HFFc6 (cell line): ENCODE data around the gene SLAIN2. TPM values are rescaled to one million over a fixed set of nuclear protein-coding genes. Genes with fewer than 3 reads are reported as not detected.

Source experiments
- DNase-seq: peaks from one replicate; pipeline ENCODE4 v3.0.0-alpha.2; 2018
- H3K27ac Mint-ChIP-seq: 2 replicates; pipeline ENCODE4 v1.8.0; 2020; ENCODE audit warnings: mild to moderate bottlenecking, mixed read lengths
- H3K27me3 Mint-ChIP-seq: 2 replicates; pipeline ENCODE4 v1.8.0; 2021; ENCODE audit warnings: mild to moderate bottlenecking, moderate library complexity, mixed read lengths; ENCODE audit not compliant: insufficient read depth
- H3K36me3 Mint-ChIP-seq: 2 replicates; pipeline ENCODE4 v1.8.0; 2021; ENCODE audit warnings: low read depth, mixed read lengths
- H3K4me1 Mint-ChIP-seq: 2 replicates; pipeline ENCODE4 v1.8.0; 2020; ENCODE audit warnings: low read depth, mixed read lengths
- H3K4me3 Mint-ChIP-seq: 2 replicates; pipeline ENCODE4 v1.8.0; 2020; ENCODE audit warnings: mild to moderate bottlenecking, moderate library complexity, mixed read lengths
- H3K9me3 Mint-ChIP-seq: 2 replicates; pipeline ENCODE4 v1.8.0; 2020; ENCODE audit warnings: mild to moderate bottlenecking, mixed read lengths
- CTCF ChIP-seq: fragments of 200-600 bp; sonication (generic); IDR thresholded peaks from 2 replicates; pipeline ENCODE4 v1.5.0; 2021; ENCODE audit warnings: antibody characterized with exemption, mild to moderate bottlenecking
- total RNA-seq, 6 experiments: library from RNA; stranded (reverse); fragmentation: NEBNext Ultra II Directional; extraction: Animal tissue kit (Norgen Biotek cat#: 25700); gene quantifications; 2 replicates in 1 of 6; 3 replicates in 5 of 6; pipeline ENCODE4 v1.2.3, GENCODE V29; 2021

Gene SLAIN2
- total RNA-seq, 6 experiments from 2014 or later = 93.7 to 136 (median 114) TPM

GRCh38 chr4:48369248-48369647 lies 27.9 kb downstream of the SLAIN2 start:
- DNase-seq = no peak
- H3K27ac Mint-ChIP-seq = peak overlapping the region; percentile 39

GRCh38 chr4:48369771-48370170 lies 28.4 kb downstream of the SLAIN2 start:
- DNase-seq = no peak
- no peaks in the 10 kb centered on the region for H3K36me3 Mint-ChIP-seq
- H3K27me3 Mint-ChIP-seq = no peaks in the 10 kb centered on the region; the same call in 1 of the 2 replicates
- peak overlapping the region; percentile 24 for H3K27ac Mint-ChIP-seq
- no peak for TF ChIP-seq CTCF
- H3K4me1 Mint-ChIP-seq = peaks cover 51% of the 10 kb centered on the region
- H3K4me3 Mint-ChIP-seq = no peak overlapping the region; the same call in 1 of the 2 replicates
- H3K9me3 Mint-ChIP-seq = peaks cover 5% of the 10 kb centered on the region; the same call in 1 of the 2 replicates

More at GRCh38 chr4:48369248-48369647, 27.9 kb downstream of the SLAIN2 start:
- peak overlapping the region; percentile 30 for H3K4me3 Mint-ChIP-seq
- peaks cover 5% of the 10 kb centered on the region; the same call in 1 of the 2 replicates for H3K9me3 Mint-ChIP-seq
- no peaks in the 10 kb centered on the region for H3K36me3 Mint-ChIP-seq
- H3K27me3 Mint-ChIP-seq = no peaks in the 10 kb centered on the region; the same call in 1 of the 2 replicates
- peaks cover 45% of the 10 kb centered on the region for H3K4me1 Mint-ChIP-seq
- no peak for TF ChIP-seq CTCF

- Mint-ChIP-seq H3K4me1 (peaks cover 58% of the 10 kb centered on the region), H3K4me3 (no peak overlapping the region)
- no peak for TF ChIP-seq CTCF
Measured at GRCh38 chr4:48370260-48371134, 29.2 kb downstream of the SLAIN2 start.

GRCh38 chr4:48372272-48372671 lies 30.9 kb downstream of the SLAIN2 start:
- H3K4me1 Mint-ChIP-seq = peaks cover 50% of the 10 kb centered on the region
- no peak for TF ChIP-seq CTCF
- H3K36me3 Mint-ChIP-seq = no peaks in the 10 kb centered on the region
- H3K9me3 Mint-ChIP-seq = no peaks in the 10 kb centered on the region
- DNase-seq = no peak
- H3K4me3 Mint-ChIP-seq = no peak overlapping the region
- 0 out of 2 replicates have a peak, but pooled peaks cover 2% of the 10 kb centered on the region for H3K27me3 Mint-ChIP-seq
- H3K27ac Mint-ChIP-seq = no peak overlapping the region

More at GRCh38 chr4:48370260-48371134, 29.2 kb downstream of the SLAIN2 start:
- no peak for DNase-seq
- Mint-ChIP-seq H3K27ac (peak overlapping the region; percentile 19; the same call in 1 of the 2 replicates), H3K27me3 (no peaks in the 10 kb centered on the region), H3K36me3 (no peaks in the 10 kb centered on the region), H3K9me3 (no peaks in the 10 kb centered on the region)

- peaks cover 12% of the 10 kb centered on the region; the same call in 1 of the 2 replicates for H3K36me3 Mint-ChIP-seq
- no peak for TF ChIP-seq CTCF
- peak overlapping the region; percentile 2 for H3K4me3 Mint-ChIP-seq
- no peaks in the 10 kb centered on the region for H3K9me3 Mint-ChIP-seq
- H3K4me1 Mint-ChIP-seq = peaks cover 36% of the 10 kb centered on the region
- H3K27me3 Mint-ChIP-seq = 0 out of 2 replicates have a peak, but pooled peaks cover 2% of the 10 kb centered on the region
- peak overlapping the region; percentile 78 for H3K27ac Mint-ChIP-seq
- peak; percentile 79 for DNase-seq
Measured at GRCh38 chr4:48375651-48376304, 34.4 kb downstream of the SLAIN2 start.
